ENCODE results near the gene VPS13D. TPM values are rescaled to one million over a fixed set of nuclear protein-coding genes. Genes with fewer than 3 reads are reported as not detected.

The VPS13D gene
- total and polyA plus RNA-seq, 3 donors from 2014 or later: 51.9 to 125 (median 86.8) TPM

DNA sequence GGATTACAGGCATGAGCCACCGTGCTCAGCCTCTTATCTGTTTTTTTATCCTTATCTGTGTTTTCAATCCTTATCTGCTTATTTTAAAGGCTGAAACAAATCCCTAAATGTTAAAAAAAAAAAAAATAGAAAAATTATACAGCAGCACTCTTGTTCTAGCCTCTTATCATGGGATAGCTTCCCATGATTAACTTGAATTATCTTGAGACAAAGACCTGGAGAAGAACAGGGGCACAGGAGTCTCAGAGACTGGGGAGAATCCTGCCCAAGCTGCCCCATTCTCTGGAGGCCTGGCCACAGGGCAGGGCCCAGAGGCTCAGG, 301.3 kb downstream of the VPS13D start:
- TF ChIP-seq POLR2A (IDR thresholded peaks at IDR 0.05): no peak
- TF ChIP-seq, protein P1, sequence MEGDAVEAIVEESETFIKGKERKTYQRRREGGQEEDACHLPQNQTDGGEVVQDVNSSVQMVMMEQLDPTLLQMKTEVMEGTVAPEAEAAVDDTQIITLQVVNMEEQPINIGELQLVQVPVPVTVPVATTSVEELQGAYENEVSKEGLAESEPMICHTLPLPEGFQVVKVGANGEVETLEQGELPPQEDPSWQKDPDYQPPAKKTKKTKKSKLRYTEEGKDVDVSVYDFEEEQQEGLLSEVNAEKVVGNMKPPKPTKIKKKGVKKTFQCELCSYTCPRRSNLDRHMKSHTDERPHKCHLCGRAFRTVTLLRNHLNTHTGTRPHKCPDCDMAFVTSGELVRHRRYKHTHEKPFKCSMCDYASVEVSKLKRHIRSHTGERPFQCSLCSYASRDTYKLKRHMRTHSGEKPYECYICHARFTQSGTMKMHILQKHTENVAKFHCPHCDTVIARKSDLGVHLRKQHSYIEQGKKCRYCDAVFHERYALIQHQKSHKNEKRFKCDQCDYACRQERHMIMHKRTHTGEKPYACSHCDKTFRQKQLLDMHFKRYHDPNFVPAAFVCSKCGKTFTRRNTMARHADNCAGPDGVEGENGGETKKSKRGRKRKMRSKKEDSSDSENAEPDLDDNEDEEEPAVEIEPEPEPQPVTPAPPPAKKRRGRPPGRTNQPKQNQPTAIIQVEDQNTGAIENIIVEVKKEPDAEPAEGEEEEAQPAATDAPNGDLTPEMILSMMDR (IDR thresholded peaks at IDR 0.05): no peak
- intact Hi-C loops (cut with DNase I; ENCODE audit: low total_unique reads): no loop called here

DNA sequence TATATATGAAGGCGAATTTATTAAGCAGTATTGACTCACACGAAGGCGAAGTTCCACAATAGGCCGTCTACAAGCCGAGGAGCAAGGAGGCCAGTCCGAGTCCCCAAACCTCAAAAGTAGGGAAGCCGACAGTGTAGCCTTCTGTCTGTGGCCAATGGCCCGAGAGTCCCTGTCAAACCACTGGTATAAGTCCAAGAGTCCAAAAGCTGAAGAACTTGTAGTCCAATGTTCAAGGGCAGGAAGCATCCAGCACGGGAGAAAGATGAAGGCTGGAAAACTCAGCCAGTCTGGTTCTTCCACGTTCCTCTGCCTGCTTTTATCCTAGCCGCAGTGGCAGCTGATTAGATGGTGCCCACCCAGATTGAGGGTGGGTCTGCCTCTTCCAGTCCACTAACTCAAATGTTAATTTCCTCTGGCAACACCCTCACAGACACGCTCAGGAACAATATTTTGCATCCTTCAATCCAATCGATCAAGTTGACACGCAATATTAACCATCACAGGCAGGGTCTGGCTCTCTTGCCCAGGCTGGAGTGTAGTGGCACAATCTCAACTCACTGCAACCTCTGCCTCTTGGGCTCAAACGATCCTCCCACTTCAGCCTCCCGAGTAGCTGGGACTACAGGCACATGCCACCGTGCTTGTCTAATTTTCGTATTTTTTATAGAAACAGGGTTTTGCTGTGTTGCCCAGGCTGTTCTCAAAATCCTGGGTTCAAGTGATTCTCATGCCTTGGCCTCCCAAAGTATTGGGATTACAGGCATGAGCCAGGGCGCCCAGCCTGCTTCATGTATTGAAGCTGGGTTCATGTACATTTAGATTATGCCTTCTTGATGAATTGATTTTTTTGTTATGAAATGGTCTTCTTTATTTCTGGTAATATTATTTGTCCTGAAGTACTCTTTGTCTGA, 302.8 kb downstream of the VPS13D start:
- no peak for TF ChIP-seq POLR2A (IDR thresholded peaks at IDR 0.05)
- TF ChIP-seq, protein P1 (IDR thresholded peaks at IDR 0.05): no peak
- Histone ChIP-seq H3K27ac (no peak overlapping the region), H3K4me3 (no peak overlapping the region), H3K36me3 (ENCODE audit: low read depth, missing control alignments) (no peaks in the 10 kb centered on the region), H3K9me3 (no peaks in the 10 kb centered on the region), H3K27me3 (no peaks in the 10 kb centered on the region), H3K4me1 (peaks cover 3% of the 10 kb centered on the region)
- intact Hi-C loops (cut with DNase I; ENCODE audit: low total_unique reads): no loop called here
- DNase-seq: no peak
- WGBS, 2 donors: 89 to 93% methylated on average over 18 to 19 of the region's 19 CpGs

More for the DNA sequence above, 301.3 kb downstream of the VPS13D start:
- H3K4me3 ChIP-seq: no peak overlapping the region
- no peak for DNase-seq
- WGBS, 2 donors: 89 to 100% methylated on average over 1 of the region's 1 CpG
- H3K9me3 ChIP-seq: no peaks in the 10 kb centered on the region
- H3K4me1 ChIP-seq: peaks cover 3% of the 10 kb centered on the region
- no peak overlapping the region for H3K27ac ChIP-seq
- H3K27me3 ChIP-seq: no peaks in the 10 kb centered on the region
- no peaks in the 10 kb centered on the region for H3K36me3 ChIP-seq (ENCODE audit: low read depth, missing control alignments)

DNA sequence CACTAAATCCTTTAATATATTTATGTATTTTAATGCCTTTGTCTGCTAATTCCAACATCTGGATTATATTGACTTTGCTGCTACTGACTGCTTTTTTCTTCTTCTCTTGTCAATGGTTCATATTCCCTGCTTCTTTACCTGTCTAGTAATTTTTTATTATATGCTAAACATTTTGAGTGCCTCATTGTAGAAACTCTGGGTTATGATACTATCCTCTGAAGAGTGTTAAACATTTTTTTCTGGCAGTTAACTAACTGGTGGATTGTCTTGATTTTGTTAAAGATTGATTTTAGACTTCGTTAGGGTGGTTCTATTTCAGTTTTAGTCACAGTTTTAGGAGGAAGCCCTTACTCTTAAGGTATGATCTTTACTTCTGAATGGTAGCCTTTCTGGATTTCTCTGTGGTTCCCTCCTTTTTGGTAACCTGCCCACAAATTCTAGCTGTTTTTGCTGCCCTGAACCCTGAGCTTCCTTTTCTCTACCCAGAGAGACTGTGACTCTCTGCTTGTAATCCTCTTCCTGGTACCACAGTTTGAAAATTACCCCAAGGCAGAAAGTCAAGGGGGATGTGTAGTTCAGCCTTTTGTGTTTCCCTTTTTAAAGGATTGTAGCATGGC, 306.3 kb downstream of the VPS13D start:
- H3K27me3 ChIP-seq: no peaks in the 10 kb centered on the region
- no peak overlapping the region for H3K27ac ChIP-seq
- H3K36me3 ChIP-seq (ENCODE audit: low read depth, missing control alignments): no peaks in the 10 kb centered on the region
- no peak for DNase-seq
- WGBS, 2 donors: 83 to 93% methylated on average over 1 of the region's 1 CpG
- TF ChIP-seq, protein P1 (IDR thresholded peaks at IDR 0.05): no peak
- TF ChIP-seq POLR2A (IDR thresholded peaks at IDR 0.05): no peak
- no peaks in the 10 kb centered on the region for H3K9me3 ChIP-seq
- H3K4me3 ChIP-seq: no peak overlapping the region
- peaks cover 2% of the 10 kb centered on the region for H3K4me1 ChIP-seq
- intact Hi-C loops (cut with DNase I; ENCODE audit: low total_unique reads): no loop called here

DNA sequence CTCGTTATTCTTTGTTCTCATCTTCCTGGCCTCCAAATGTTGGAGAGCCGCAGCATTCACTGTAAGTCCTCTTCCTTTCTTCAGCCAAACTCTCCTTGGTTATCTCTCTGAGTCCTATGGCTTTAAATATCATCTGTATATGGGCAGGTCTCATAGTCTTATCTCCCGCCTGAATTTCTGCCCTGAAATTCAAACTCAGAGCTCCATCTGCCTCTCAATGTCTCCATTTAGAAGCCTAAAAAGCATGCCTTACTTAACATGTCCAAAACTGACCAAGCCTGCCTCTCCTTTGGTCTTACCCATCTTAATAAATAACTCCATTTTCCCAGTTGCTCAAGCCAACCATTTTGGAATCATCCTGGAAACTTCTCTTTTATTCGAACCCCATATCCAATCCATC, 307.5 kb downstream of the VPS13D start:
- no peaks in the 10 kb centered on the region for H3K9me3 ChIP-seq
- intact Hi-C loops (cut with DNase I; ENCODE audit: low total_unique reads): no loop called here
- no peaks in the 10 kb centered on the region for H3K36me3 ChIP-seq (ENCODE audit: low read depth, missing control alignments)
- H3K4me3 ChIP-seq: no peak overlapping the region
- TF ChIP-seq, protein P1 (IDR thresholded peaks at IDR 0.05): no peak
- TF ChIP-seq POLR2A (IDR thresholded peaks at IDR 0.05): no peak
- 91 to 93% methylated on average over 4 of the region's 4 CpGs for WGBS, 2 donors
- no peaks in the 10 kb centered on the region for H3K27me3 ChIP-seq
- DNase-seq: no peak
- peaks cover 9% of the 10 kb centered on the region for H3K4me1 ChIP-seq
- no peak overlapping the region for H3K27ac ChIP-seq

All from testis (tissue), 3 donors.